Prostate gland (tissue), 2 donors: ENCODE measurements around the gene HRCT1. TPM values are rescaled to one million over a fixed set of nuclear protein-coding genes. Genes with fewer than 3 reads are reported as not detected.

Source experiments
- DNase-seq: peaks from one replicate; pipeline ENCODE4 v3.0.0-alpha.2; 2019; ENCODE audit warnings: low spot score
- H3K27ac ChIP-seq, 2 donors: fragments of 200-600 bp; sonication (generic); 2 replicates each; pipeline ENCODE4 v1.5.1; 2017 to 2019
- H3K27me3 ChIP-seq: fragments of 200-600 bp; sonication (generic); replicated peaks from 2 replicates; pipeline ENCODE4 v1.5.1; 2019; ENCODE audit not compliant: insufficient read depth
- H3K36me3 ChIP-seq, 2 donors: fragments of 200-600 bp; sonication (generic); 1 replicate in 1 of 2; 2 replicates in 1 of 2; pipeline versions ENCODE4 v1.5.1 to v1.8.1; 2017 to 2019
- H3K4me1 ChIP-seq: fragments of 200-600 bp; sonication (generic); replicated peaks from 2 replicates; pipeline ENCODE4 v1.5.1; 2019
- H3K4me3 ChIP-seq, 2 donors: fragments of 200-600 bp; sonication (generic); 2 replicates each; pipeline ENCODE4 v1.5.1; 2017 to 2019
- H3K9me3 ChIP-seq: fragments of 200-600 bp; sonication (generic); 2 replicates; pipeline ENCODE4 v1.5.1; 2017
- CTCF ChIP-seq, 4 experiments: fragments of 200-600 bp in 2 of 4; fragments of 450-650 bp in 2 of 4; sonication (generic) in 2 of 4; IDR thresholded peaks; 1 replicate in 3 of 4; 2 replicates in 1 of 4; pipeline ENCODE4 v1.5.1; 2016 to 2019; ENCODE audit warnings: antibody characterized with exemption in 4 of 4, mild to moderate bottlenecking in 2 of 4, moderate library complexity in 2 of 4
- POLR2A ChIP-seq: fragments of 450-650 bp; IDR thresholded peaks from one replicate; pipeline ENCODE4 v1.6.1; 2016; ENCODE audit warnings: antibody characterized with exemption, mild to moderate bottlenecking
- POLR2AphosphoS5 ChIP-seq: sonication (generic); formaldehyde crosslinking; IDR thresholded peaks from one replicate; pipeline ENCODE4 v1.6.1; 2017; ENCODE audit warnings: antibody characterized with exemption
- WGBS: methylation state at CpG from one replicate; pipeline ENCODE4 v1.1.5; 2018; 5-methylcytosine and 5-hydroxymethylcytosine counted together
- intact Hi-C: fragments of 100-400 bp; cut with DNase I; formaldehyde crosslinking; loops from one replicate; pipeline ENCODE4 v1.14.2; 2022
- total RNA-seq, 2 donors: library from RNA; depleted of rRNA; stranded (reverse); fragments of >200 nt; gene quantifications; one replicate each; pipeline ENCODE4 v1.1.0, GENCODE V29; 2016

Gene HRCT1
- total RNA-seq, 2 donors from 2014 or later, result 1.3 to 1.5 TPM

GRCh38 chr9:35915681-35916294 is 9.8 kb downstream of the HRCT1 start:
- Histone ChIP-seq H3K4me3 (no peak overlapping the region), H3K27ac (no peak overlapping the region), H3K4me1 (peaks cover 13% of the 10 kb centered on the region), H3K9me3 (no peaks in the 10 kb centered on the region), H3K36me3 (no peaks in the 10 kb centered on the region), H3K27me3 (no peaks in the 10 kb centered on the region)
- no peak for DNase-seq
- intact Hi-C loops, result no loop called here
- TF ChIP-seq CTCF (IDR thresholded peaks at IDR 0.05), result no peak
- TF ChIP-seq POLR2AphosphoS5, result no peak
- no peak for TF ChIP-seq POLR2A
- WGBS, result 92% methylated on average over 16 of the region's 16 CpGs

- intact Hi-C loops, result no loop called here
Observed at GRCh38 chr9:35917261-35917660, 11.3 kb downstream of the HRCT1 start.

GRCh38 chr9:35918780-35919179 is 12.8 kb downstream of the HRCT1 start:
- H3K27ac ChIP-seq, result peak overlapping the region; percentile 72 to 86
- intact Hi-C loops, result no loop called here

More at GRCh38 chr9:35917261-35917660, 11.3 kb downstream of the HRCT1 start:
- Histone ChIP-seq H3K27me3 (no peaks in the 10 kb centered on the region), H3K4me1 (peaks cover 15% of the 10 kb centered on the region), H3K9me3 (no peaks in the 10 kb centered on the region), H3K36me3 (no peaks in the 10 kb centered on the region), H3K27ac (no peak overlapping the region), H3K4me3 (no peak overlapping the region)
- no peak for TF ChIP-seq CTCF (IDR thresholded peaks at IDR 0.05)
- no peak for TF ChIP-seq POLR2AphosphoS5
- DNase-seq, result no peak
- 89% methylated on average over 4 of the region's 4 CpGs for WGBS

GRCh38 chr9:35919212-35920008 is 13.4 kb downstream of the HRCT1 start:
- Histone ChIP-seq H3K27me3 (no peaks in the 10 kb centered on the region), H3K27ac (peak overlapping the region; percentile 72 to 86), H3K9me3 (no peaks in the 10 kb centered on the region), H3K4me3 (no peak overlapping the region), H3K36me3 (no peaks in the 10 kb centered on the region), H3K4me1 (peaks cover 15% of the 10 kb centered on the region)
- DNase-seq, result no peak
- 56% methylated on average over 3 of the region's 3 CpGs for WGBS
- intact Hi-C loops, result no loop called here
- TF ChIP-seq CTCF (IDR thresholded peaks at IDR 0.05) (no peak), POLR2A (no peak), POLR2AphosphoS5 (peak; percentile 58)

More at GRCh38 chr9:35918780-35919179, 12.8 kb downstream of the HRCT1 start:
- no peak for DNase-seq
- Histone ChIP-seq H3K4me3 (no peak overlapping the region), H3K4me1 (peaks cover 15% of the 10 kb centered on the region), H3K9me3 (no peaks in the 10 kb centered on the region), H3K36me3 (no peaks in the 10 kb centered on the region), H3K27me3 (no peaks in the 10 kb centered on the region)
- TF ChIP-seq POLR2A, result no peak
- TF ChIP-seq CTCF (IDR thresholded peaks at IDR 0.05), result no peak
- TF ChIP-seq POLR2AphosphoS5, result no peak
- WGBS, result 84% methylated on average over 3 of the region's 3 CpGs
